Hypothalamus (tissue), 51 donors: ENCODE data around the gene IQSEC1.

ENCODE experiments used
- DNase-seq, 51 donors: peaks; one replicate each; lab custom pipeline; 2025; lab: John Stamatoyannopoulos, UW

IQSEC1 gene

GRCh38 chr3:12977117-12977808 lies 96.0 kb downstream of the IQSEC1 start:
- no peak for DNase-seq

DNA sequence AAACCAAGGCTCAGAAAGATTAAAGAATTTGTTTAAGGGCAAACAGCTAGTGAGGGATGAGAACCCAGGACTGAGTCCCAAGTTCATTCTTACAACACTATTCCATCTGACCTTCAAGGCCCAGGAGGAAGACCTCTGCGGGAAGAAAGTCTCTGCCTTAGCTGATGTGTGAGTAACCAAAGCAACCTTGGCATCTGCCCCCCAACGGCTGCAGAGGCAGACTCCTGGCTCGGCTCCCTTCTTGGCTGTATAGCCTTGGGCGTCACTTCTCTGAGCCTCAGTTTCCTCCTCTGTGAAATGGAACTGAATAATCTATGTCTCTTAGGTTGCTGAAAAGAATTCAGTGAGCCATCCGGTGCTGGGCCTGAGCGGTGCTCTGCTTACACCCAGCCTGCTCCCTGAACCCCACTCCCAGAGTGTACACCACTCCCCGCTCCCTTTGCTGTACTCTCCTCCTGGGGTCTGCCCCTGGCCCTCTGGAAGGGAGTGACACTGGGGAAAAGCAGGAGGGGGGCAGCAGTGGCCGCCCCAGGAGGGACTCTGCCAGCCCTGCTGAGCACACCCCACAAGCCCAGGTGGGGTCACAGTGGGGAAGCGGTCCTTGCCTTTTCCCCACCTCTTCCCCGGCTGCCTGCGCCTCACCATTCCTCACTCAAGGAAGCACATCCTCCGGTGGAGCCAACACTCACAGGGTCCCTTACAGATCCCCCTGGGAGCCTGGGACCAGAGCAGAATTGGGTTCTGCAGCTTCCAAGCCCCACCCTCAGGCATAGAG lies 97.3 kb downstream of the IQSEC1 start:
- no peak for DNase-seq

GRCh38 chr3:12974819-12975218 lies 98.4 kb downstream of the IQSEC1 start:
- DNase-seq = no peak

DNA sequence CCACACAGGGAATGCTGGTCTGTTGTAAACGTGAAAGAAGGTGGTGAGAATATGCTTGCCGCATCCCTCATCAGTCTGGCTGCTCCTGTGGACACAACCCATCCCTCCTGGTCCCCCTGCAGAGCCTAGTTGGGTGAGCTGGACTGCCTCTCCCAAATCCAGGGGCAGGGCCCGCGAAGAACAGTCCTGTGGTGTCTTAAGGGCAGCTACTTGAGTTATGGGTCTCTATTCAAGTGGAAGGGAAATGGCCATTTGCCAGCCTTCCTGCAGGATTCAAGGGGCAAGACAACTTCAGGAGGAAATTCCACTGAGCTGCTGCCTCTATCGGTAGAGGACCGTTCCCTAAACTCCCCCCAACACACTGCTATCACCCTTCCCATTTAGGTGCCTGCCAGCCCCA lies 98.9 kb downstream of the IQSEC1 start:
- no peak for DNase-seq

GRCh38 chr3:12973827-12974226 lies 99.4 kb downstream of the IQSEC1 start:
- DNase-seq = no peak

GRCh38 chr3:12972781-12973702 lies 100.2 kb downstream of the IQSEC1 start:
- DNase-seq = no peak

- DNase-seq = no peak
Measured at GRCh38 chr3:12972043-12972442, 101.2 kb downstream of the IQSEC1 start.

GRCh38 chr3:12970684-12971083 lies 102.5 kb downstream of the IQSEC1 start:
- DNase-seq = no peak

- DNase-seq = peak in 13 of 51 donors; percentile 7 to 49 (median 25)
Measured at GRCh38 chr3:12969486-12969885, 103.7 kb downstream of the IQSEC1 start.

- DNase-seq = no peak
Measured at GRCh38 chr3:12968541-12968940, 104.7 kb downstream of the IQSEC1 start.

- peak in 50 of 51 donors; percentile 30 to 93 (median 82) for DNase-seq
Measured at GRCh38 chr3:12967606-12968351, 105.5 kb downstream of the IQSEC1 start.

GRCh38 chr3:12966847-12967605 lies 106.2 kb downstream of the IQSEC1 start:
- peak in 3 of 51 donors; percentile 4 to 61 (median 44) for DNase-seq

DNA sequence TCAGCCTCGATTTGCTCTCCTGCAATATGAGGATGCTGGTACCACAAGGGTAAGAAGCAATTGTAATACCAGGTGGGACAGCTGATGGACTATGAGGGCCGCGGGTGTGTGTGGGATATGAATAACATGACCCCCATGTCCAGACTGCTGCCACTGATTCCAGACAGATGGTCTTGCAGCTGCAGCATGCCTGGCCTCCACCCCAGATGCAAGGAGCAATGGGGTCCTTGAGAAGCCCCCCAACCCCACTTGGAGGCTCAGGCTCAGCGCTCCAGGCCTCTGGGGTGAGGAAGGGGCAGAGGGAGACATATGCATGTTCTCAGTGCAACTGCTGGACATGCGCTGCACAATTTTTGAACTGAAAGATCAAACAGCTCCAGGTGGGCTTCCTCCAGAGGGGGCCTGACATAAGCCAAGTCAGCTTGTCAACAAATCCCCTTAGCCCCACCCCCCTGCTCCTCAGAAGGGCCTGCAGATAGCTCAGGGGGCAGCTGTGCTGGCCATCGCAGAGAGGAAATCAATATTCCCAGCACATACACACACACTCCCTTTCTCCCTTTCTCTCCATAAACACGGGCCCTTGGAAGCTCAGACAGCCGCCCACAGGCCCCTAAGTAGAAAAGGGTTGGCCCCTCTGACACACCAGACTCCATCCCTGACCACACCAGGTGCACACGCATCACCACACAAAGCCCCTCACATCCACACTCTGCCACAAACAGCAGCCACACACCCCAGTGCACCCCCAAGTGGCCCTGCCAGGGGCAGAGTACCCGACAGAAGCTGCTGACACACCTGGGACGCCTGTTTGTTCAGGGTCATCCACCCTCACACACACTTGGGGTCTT lies 107.0 kb downstream of the IQSEC1 start:
- peak in 8 of 51 donors; percentile 15 to 72 (median 38) for DNase-seq

DNA sequence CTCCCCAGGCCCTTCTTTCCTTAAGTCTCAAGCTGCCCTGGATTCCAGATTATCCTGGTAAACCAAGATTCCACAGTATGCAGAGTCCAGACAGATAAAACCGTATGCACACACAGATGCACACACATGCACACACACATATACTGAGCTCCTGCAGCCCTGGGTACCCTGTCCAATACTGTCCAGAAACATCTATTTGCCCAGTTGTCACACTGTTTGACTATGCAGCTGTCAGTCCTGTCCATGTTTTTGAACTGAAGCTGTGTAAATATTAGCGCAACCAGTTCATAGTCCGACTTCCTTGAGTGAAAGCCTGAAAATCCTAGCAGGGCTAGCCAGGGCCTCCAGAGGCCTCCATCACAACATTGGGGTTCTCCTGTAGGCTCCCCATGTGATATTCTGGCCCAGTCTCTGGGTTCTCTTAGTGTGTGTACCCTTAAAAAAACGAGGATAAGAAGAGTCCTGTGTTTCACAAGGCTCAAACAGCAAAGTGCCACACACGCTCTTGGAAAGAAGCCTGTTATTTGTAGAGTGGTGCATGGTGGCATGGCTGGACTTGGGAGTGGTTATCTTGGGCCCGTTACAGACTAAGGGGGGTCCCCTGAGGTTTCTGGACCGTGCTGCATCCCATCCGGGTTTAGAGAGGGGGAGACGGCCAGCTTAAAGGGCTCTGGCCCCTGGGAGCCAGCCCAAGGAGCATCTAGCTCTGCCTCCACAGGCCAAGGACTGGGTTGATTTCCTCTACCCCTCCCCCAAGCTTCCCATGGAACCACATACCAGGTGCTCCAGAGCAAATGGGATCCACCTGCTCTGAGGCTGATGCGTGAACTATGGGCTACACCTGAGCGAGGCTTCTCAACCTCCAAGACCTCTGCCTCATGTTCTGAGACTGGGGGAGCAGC lies 108.3 kb downstream of the IQSEC1 start:
- peak in 1 of 51 donors; percentile 14 for DNase-seq

DNA sequence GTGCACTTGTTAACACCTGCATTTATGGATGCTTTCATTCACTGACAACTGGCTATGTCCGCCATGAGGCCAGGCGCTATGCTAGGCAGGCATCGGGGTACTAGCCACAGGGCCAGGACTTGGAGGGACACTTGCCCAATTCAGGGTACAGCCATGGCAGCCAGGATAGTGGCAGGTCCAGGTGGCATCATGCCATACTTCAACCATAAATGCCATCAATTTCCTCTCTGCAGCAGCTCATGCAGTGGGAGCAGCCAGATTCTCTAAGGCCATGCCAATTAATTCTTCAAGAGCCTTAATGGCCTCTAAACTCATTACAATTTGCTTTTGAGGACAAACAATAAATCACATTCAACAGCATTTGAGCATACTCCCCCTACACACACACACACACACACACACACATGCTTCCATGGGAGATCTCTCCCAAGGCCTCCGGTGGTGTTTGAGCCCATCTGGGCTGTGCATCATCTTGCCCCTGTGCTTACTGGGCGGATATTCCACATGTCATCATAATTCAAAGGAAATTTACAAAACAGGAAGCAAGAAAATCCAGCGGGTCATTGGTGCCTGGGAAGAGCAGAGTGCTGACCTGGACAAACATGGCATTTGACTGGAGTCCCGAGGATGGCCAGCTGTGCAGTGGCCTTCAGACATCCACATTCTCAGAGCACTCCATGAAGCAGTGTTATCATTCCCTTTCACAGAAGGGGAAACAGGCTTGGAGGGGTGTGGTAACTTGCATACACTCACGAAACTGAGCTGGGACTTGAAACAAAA lies 109.1 kb downstream of the IQSEC1 start:
- DNase-seq = peak in 2 of 51 donors; percentile 9 to 17

- DNase-seq = no peak
Measured at GRCh38 chr3:12963231-12963896, 109.9 kb downstream of the IQSEC1 start.
